Measurements from ENCODE around the gene YARS2.
"Not testable (repeated sequence)": the region's sequence is repeated elsewhere in the genome, so short reads cannot be mapped to it uniquely, and the experiment has no call there.

YARS2 gene

DNA sequence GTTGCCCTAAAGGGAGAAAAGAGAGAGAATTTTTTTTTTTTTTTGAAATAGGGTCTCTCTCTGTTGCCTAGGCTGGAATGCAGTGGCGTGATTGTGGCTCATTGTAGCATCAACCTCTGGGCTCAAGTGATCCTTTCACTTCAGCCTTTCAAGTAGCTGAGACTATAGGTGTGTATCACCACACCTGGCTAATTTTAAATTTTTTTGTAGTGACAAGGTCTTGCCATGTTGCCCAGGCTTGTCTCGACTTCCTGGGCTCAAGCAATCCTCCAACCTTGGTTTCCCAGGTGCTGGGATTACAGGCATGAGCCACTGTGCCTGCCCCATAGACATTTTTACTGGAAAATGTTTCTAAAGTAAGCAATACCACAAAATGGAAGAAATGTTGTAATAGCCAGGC lies 36.8 kb downstream of the YARS2 start:
- WGBS, 2 experiments (ENCODE audit: insufficient coverage in 2 of 2), result 100% methylated on average over 1 to 2 of the region's 2 CpGs
- no peak overlapping the region for H3K27ac ChIP-seq (ENCODE audit: low read depth, low read length, severe bottlenecking)

DNA sequence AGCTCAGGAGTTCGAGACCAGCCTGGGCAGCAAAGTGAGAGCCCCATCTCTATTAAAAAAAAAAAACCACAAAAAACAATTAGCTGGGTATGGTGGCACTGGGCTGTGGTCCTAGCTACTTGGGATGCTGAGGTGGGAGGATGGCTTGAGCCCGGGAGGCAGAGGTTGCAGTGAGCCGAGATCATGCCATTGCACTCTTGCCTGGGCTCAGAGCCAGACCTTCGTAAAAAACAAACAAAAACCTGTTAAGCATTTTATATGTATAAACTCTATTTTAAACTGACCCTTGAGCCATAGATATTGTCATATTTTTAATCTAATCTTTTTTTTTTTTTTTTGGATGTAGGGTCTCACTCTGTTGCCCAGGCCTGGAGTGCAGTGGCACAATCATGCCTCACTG lies 40.9 kb downstream of the YARS2 start:
- H3K4me3 ChIP-seq (ENCODE audit: extremely low read depth, insufficient read depth, low read length, poor library complexity, severe bottlenecking), result no peak overlapping the region
- H3K9me3 ChIP-seq (ENCODE audit: control insufficient read depth, low read length), result no peaks in the 10 kb centered on the region
- 97% methylated on average over 3 of the region's 4 CpGs; no CpG with 5 or more reads in 1 of the 2 experiments for WGBS, 2 experiments (ENCODE audit: insufficient coverage in 2 of 2)
- no peaks in the 10 kb centered on the region for H3K4me1 ChIP-seq (ENCODE audit: control insufficient read depth, insufficient read depth, low read length, poor library complexity, severe bottlenecking)
- H3K27ac ChIP-seq (ENCODE audit: low read depth, low read length, severe bottlenecking), result no peak overlapping the region
- H3K36me3 ChIP-seq (ENCODE audit: control insufficient read depth, insufficient read depth, low read length), result peaks cover 67% of the 10 kb centered on the region

More for the DNA sequence above, 36.8 kb downstream of the YARS2 start:
- no peak overlapping the region for H3K4me3 ChIP-seq (ENCODE audit: extremely low read depth, insufficient read depth, low read length, poor library complexity, severe bottlenecking)
- H3K4me1 ChIP-seq (ENCODE audit: control insufficient read depth, insufficient read depth, low read length, poor library complexity, severe bottlenecking), result no peaks in the 10 kb centered on the region
- peaks cover 63% of the 10 kb centered on the region for H3K36me3 ChIP-seq (ENCODE audit: control insufficient read depth, insufficient read depth, low read length)
- H3K9me3 ChIP-seq (ENCODE audit: control insufficient read depth, low read length), result no peaks in the 10 kb centered on the region

DNA sequence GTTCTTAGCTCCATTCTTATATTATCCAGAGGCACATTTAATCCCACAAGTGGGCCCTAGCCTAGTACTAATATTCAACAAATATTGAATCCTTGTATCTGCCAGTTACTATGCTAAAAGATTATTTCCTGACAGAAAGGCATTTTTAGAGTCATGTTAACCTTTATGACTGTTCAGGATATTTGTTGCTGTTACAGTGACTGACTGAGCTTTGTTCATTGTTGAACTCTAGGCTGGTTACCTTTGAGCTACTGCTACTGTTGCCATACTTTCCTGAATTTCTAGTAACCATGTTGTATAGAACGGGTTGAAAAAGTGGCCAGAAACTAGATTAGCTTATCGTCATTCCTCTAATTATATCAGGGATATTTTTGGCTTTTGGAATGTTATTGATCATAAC lies 46.8 kb downstream of the YARS2 start:
- no peaks in the 10 kb centered on the region for H3K4me1 ChIP-seq (ENCODE audit: control insufficient read depth, insufficient read depth, low read length, poor library complexity, severe bottlenecking)
- no peak overlapping the region for H3K27ac ChIP-seq (ENCODE audit: low read depth, low read length, severe bottlenecking)
- WGBS, 2 experiments (ENCODE audit: insufficient coverage in 2 of 2), result no CpG with 5 or more reads among the region's 2 CpGs
- no peaks in the 10 kb centered on the region for H3K9me3 ChIP-seq (ENCODE audit: control insufficient read depth, low read length)
- H3K36me3 ChIP-seq (ENCODE audit: control insufficient read depth, insufficient read depth, low read length), result peaks cover 57% of the 10 kb centered on the region
- no peak overlapping the region for H3K4me3 ChIP-seq (ENCODE audit: extremely low read depth, insufficient read depth, low read length, poor library complexity, severe bottlenecking)

DNA sequence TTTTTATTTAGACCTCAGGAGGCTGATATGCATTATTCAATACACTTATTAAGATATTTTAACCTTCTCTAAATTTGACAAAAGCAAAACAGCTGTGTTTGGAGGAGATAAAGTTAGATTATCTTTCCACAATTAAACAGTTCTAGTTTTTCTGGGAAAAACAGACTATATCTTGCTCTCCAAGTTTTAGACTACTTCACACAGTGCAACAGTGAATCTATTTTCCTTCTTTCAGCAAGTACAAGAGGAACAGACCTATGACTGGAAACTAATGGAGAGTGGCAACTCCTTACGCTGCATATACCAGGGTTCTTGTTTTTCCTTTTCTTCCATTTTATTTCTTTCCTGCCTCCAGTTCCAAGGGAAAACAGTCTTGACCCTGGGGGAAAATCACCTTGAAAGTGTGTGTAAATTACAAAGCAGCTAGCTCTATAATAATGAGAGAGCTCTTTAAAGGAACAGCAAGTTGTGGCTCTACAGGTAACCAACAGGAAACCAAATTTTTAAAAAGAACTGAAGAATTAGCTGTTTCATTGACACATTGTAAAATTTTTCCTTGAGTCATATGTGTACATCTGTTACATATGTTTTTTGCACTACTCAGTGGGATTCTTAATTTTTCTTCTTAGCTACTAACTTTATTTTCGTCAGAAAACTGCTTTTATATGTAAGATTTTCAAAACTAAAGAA lies 49.2 kb downstream of the YARS2 start:
- WGBS, 2 experiments (ENCODE audit: insufficient coverage in 2 of 2), result no CpG with 5 or more reads among the region's 2 CpGs
- Histone ChIP-seq H3K27ac (ENCODE audit: low read depth, low read length, severe bottlenecking) (no peak overlapping the region), H3K4me3 (ENCODE audit: extremely low read depth, insufficient read depth, low read length, poor library complexity, severe bottlenecking) (no peak overlapping the region), H3K36me3 (ENCODE audit: control insufficient read depth, insufficient read depth, low read length) (peaks cover 45% of the 10 kb centered on the region), H3K4me1 (ENCODE audit: control insufficient read depth, insufficient read depth, low read length, poor library complexity, severe bottlenecking) (no peaks in the 10 kb centered on the region), H3K9me3 (ENCODE audit: control insufficient read depth, low read length) (no peaks in the 10 kb centered on the region)

DNA sequence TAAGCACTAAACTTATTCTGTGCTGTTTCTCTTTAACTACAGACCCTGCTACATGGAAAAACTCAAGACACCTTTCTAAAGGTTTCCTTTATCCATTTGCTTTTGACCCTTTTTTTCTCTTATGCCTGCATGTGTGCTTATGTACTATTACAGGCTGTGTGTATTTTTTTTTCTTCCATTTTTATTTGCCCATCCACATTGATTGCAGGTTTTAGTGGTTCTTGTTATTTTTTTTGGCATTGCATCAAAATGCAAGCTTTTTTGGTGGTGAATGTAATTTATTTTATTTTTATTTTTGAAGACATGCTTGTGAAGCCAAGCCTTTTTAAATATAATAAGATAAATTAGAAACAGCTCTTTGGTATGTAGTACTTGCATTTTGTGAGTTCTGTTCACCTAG lies 49.9 kb downstream of the YARS2 start:
- peaks cover 42% of the 10 kb centered on the region for H3K36me3 ChIP-seq (ENCODE audit: control insufficient read depth, insufficient read depth, low read length)
- no peaks in the 10 kb centered on the region for H3K4me1 ChIP-seq (ENCODE audit: control insufficient read depth, insufficient read depth, low read length, poor library complexity, severe bottlenecking)
- H3K27ac ChIP-seq (ENCODE audit: low read depth, low read length, severe bottlenecking), result no peak overlapping the region
- H3K4me3 ChIP-seq (ENCODE audit: extremely low read depth, insufficient read depth, low read length, poor library complexity, severe bottlenecking), result no peak overlapping the region
- no peaks in the 10 kb centered on the region for H3K9me3 ChIP-seq (ENCODE audit: control insufficient read depth, low read length)

DNA sequence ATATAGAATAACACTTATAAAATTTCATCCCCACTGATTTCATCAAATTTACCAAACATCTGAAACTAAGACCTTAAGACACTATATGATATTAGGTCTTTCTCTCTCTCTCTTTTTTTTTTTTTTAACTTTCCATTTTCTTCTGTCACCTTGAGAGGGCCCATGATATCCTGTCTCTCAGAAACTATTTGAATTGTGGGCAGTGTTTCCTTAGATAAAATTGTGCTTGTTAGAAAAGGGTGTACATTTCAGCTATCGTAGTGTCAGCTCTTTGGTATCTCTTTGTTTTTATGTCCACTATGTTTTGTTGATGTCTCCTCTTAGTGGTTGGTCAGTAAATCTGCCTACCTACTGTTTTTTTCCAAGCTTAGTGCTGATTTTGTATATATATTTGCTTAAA lies 52.8 kb downstream of the YARS2 start:
- H3K4me3 ChIP-seq (ENCODE audit: extremely low read depth, insufficient read depth, low read length, poor library complexity, severe bottlenecking), result no peak overlapping the region
- H3K36me3 ChIP-seq (ENCODE audit: control insufficient read depth, insufficient read depth, low read length), result peaks cover 26% of the 10 kb centered on the region
- no peaks in the 10 kb centered on the region for H3K9me3 ChIP-seq (ENCODE audit: control insufficient read depth, low read length)
- H3K27ac ChIP-seq (ENCODE audit: low read depth, low read length, severe bottlenecking), result no peak overlapping the region
- WGBS, 2 experiments (ENCODE audit: insufficient coverage in 2 of 2), result no CpG with 5 or more reads among the region's 1 CpG
- no peaks in the 10 kb centered on the region for H3K4me1 ChIP-seq (ENCODE audit: control insufficient read depth, insufficient read depth, low read length, poor library complexity, severe bottlenecking)

DNA sequence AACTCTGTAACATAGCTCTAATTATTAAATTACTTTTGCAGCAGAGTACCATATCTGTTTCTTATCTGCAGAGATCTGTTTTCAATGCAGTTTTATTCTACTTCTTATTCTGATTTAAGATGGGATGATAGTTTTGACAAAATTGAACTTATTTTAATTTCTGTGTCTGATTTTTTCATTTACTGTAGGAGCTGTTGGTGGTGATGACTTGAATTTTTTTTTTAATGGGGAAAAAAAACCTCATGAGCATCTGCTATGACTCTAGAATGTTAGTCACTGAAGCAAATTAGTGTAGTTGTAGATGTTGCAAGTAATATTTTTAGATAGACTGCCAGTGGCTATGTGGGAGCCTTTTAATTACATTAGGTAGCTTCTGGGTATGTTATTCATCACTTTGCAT lies 53.2 kb downstream of the YARS2 start:
- Histone ChIP-seq H3K4me3 (ENCODE audit: extremely low read depth, insufficient read depth, low read length, poor library complexity, severe bottlenecking) (no peak overlapping the region), H3K9me3 (ENCODE audit: control insufficient read depth, low read length) (no peaks in the 10 kb centered on the region), H3K4me1 (ENCODE audit: control insufficient read depth, insufficient read depth, low read length, poor library complexity, severe bottlenecking) (peaks cover 2% of the 10 kb centered on the region), H3K36me3 (ENCODE audit: control insufficient read depth, insufficient read depth, low read length) (peaks cover 23% of the 10 kb centered on the region), H3K27ac (ENCODE audit: low read depth, low read length, severe bottlenecking) (no peak overlapping the region)

DNA sequence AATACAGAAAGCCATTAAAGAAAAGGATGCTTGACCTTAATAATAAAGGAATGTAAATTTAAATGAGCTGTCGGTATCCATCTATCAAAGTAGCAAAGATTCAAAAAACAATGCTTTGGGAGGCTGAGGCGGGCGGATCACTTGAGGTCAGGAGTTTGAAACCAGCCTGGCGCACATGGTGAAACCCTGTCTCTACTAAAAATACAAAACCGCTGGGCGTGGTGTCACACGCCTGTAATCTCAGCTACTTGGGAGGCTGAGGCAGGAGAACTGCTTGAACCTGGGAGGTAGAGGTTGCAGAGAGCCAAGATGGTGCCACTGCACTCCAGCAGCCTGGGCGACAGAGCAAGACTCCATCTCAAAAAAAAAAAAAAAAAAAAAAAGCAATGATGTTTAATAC lies 56.3 kb downstream of the YARS2 start:
- H3K4me3 ChIP-seq (ENCODE audit: extremely low read depth, insufficient read depth, low read length, poor library complexity, severe bottlenecking); H3K4me1 ChIP-seq (ENCODE audit: control insufficient read depth, insufficient read depth, low read length, poor library complexity, severe bottlenecking); H3K9me3 ChIP-seq (ENCODE audit: control insufficient read depth, low read length); H3K27ac ChIP-seq (ENCODE audit: low read depth, low read length, severe bottlenecking): not testable (repeated sequence)
- H3K36me3 ChIP-seq (ENCODE audit: control insufficient read depth, insufficient read depth, low read length), result peaks cover 24% of the 10 kb centered on the region
- WGBS, 2 experiments (ENCODE audit: insufficient coverage in 2 of 2), result 96% methylated on average over 5 of the region's 8 CpGs; no CpG with 5 or more reads in 1 of the 2 experiments

DNA sequence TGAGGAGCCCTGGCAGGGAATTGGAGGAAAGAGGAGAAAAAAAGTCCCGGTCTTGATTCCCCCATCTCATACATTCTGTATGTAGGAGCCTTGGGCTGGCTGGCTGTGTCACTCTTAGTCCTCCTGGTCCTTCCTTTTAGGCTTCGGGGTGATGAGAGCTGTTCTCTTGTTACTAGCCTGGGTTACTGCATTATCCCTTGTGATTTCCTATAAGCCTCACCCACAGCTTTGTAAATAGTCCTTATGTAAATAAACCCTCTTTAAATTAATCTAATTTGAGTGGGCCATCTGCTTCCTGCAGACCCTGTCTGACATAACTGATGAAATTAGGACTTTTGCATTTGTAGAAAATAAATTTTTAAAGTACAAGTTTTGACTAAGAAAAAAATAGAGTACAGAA lies 57.4 kb downstream of the YARS2 start:
- whole genome bisulfite sequencing, 2 experiments (ENCODE audit: insufficient coverage in 2 of 2), result 73% methylated on average over 2 of the region's 2 CpGs; no CpG with 5 or more reads in 1 of the 2 experiments

DNA sequence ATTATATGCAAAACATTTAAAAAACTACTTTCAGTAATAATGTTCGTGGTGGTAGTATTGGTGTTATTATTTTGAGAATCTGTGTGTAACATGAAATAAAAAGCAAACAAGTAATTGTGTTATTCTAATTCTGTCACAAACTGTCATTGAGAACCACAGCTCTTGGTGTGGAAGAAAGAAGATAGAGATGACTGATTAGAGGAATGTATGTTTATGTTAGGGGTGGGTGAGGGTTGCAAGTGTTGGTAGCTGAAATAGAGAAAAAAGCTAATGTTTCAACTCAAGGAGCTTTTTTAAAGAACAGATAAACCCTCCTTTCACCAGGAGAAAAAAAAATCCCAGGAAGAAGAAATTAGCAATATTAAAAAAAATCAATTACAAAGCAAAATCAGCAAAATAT lies 58.3 kb downstream of the YARS2 start:
- WGBS, 2 experiments (ENCODE audit: insufficient coverage in 2 of 2), result no CpG with 5 or more reads among the region's 1 CpG
- H3K36me3 ChIP-seq (ENCODE audit: control insufficient read depth, insufficient read depth, low read length), result peaks cover 28% of the 10 kb centered on the region
- no peak overlapping the region for H3K4me3 ChIP-seq (ENCODE audit: extremely low read depth, insufficient read depth, low read length, poor library complexity, severe bottlenecking)

More for the DNA sequence above, 57.4 kb downstream of the YARS2 start:
- H3K4me3 ChIP-seq (ENCODE audit: extremely low read depth, insufficient read depth, low read length, poor library complexity, severe bottlenecking), result no peak overlapping the region
- peaks cover 30% of the 10 kb centered on the region for H3K36me3 ChIP-seq (ENCODE audit: control insufficient read depth, insufficient read depth, low read length)
- no peak overlapping the region for H3K27ac ChIP-seq (ENCODE audit: low read depth, low read length, severe bottlenecking)
- H3K9me3 ChIP-seq (ENCODE audit: control insufficient read depth, low read length), result peaks cover 9% of the 10 kb centered on the region
- peaks cover 5% of the 10 kb centered on the region for H3K4me1 ChIP-seq (ENCODE audit: control insufficient read depth, insufficient read depth, low read length, poor library complexity, severe bottlenecking)

More for the DNA sequence above, 58.3 kb downstream of the YARS2 start:
- peaks cover 5% of the 10 kb centered on the region for H3K4me1 ChIP-seq (ENCODE audit: control insufficient read depth, insufficient read depth, low read length, poor library complexity, severe bottlenecking)
- peaks cover 9% of the 10 kb centered on the region for H3K9me3 ChIP-seq (ENCODE audit: control insufficient read depth, low read length)
- H3K27ac ChIP-seq (ENCODE audit: low read depth, low read length, severe bottlenecking), result no peak overlapping the region
